GOT3 (cell line): ENCODE results near the gene CALM3.
"Not testable (repeated sequence)": the region's sequence is repeated elsewhere in the genome, so short reads cannot be mapped to it uniquely, and the experiment has no call there.

Experiments
- DNase-seq: peaks from one replicate; lab custom pipeline; 2025; ENCODE audit warnings: mixed read lengths; lab: John Stamatoyannopoulos, UW

CALM3 gene

GRCh38 chr19:46601318-46602224 lies at the start of gene CALM3:
Gene CALM3, plus strand, starts transcription at chr19:46601330. Its CDS starts 105 bp downstream, at chr19:46601435.
- no peak for DNase-seq

- DNase-seq: no peak
These were observed 48.2 kb upstream of the CALM3 start for GRCh38 chr19:46552891-46553290.

- no peak for DNase-seq
These were observed 47.0 kb upstream of the CALM3 start for GRCh38 chr19:46554161-46554560.

GRCh38 chr19:46555628-46556280 lies 45.4 kb upstream of the CALM3 start:
- DNase-seq: no peak

GRCh38 chr19:46556471-46556870 lies 44.7 kb upstream of the CALM3 start:
- DNase-seq: not testable (repeated sequence)

GRCh38 chr19:46559203-46559602 lies 41.9 kb upstream of the CALM3 start:
- DNase-seq: no peak

GRCh38 chr19:46559675-46560074 lies 41.5 kb upstream of the CALM3 start:
- DNase-seq: not testable (repeated sequence)

- no peak for DNase-seq
These were observed 36.4 kb upstream of the CALM3 start for GRCh38 chr19:46564701-46565100.

- DNase-seq: no peak
These were observed 29.6 kb upstream of the CALM3 start for GRCh38 chr19:46571495-46571894.

- DNase-seq: no peak
These were observed 27.2 kb upstream of the CALM3 start for GRCh38 chr19:46573679-46574498.

- no peak for DNase-seq
These were observed 26.6 kb upstream of the CALM3 start for GRCh38 chr19:46574533-46574932.

- no peak for DNase-seq
These were observed 22.7 kb upstream of the CALM3 start for GRCh38 chr19:46578450-46578849.

GRCh38 chr19:46579361-46579879 lies 21.7 kb upstream of the CALM3 start:
- no peak for DNase-seq

GRCh38 chr19:46580247-46580646 lies 20.9 kb upstream of the CALM3 start:
- DNase-seq: no peak

GRCh38 chr19:46585539-46585938 lies 15.6 kb upstream of the CALM3 start:
- no peak for DNase-seq

- DNase-seq: no peak
These were observed 14.8 kb upstream of the CALM3 start for GRCh38 chr19:46586294-46586693.

GRCh38 chr19:46587861-46588260 lies 13.3 kb upstream of the CALM3 start:
- DNase-seq: no peak

GRCh38 chr19:46591254-46591653 lies 9.9 kb upstream of the CALM3 start:
- no peak for DNase-seq

GRCh38 chr19:46591870-46592269 lies 9.3 kb upstream of the CALM3 start:
- DNase-seq: no peak

- DNase-seq: no peak
These were observed 5.1 kb upstream of the CALM3 start for GRCh38 chr19:46596008-46596407.

GRCh38 chr19:46598372-46598917 lies 2.7 kb upstream of the CALM3 start:
- DNase-seq: no peak
